ENCODE results near the gene G3BP2. TPM values are rescaled to one million over a fixed set of nuclear protein-coding genes. Genes with fewer than 3 reads are reported as not detected.

The G3BP2 gene
- total and polyA plus RNA-seq, 12 donors: 10.6 to 119 (median 87.1) TPM

DNA sequence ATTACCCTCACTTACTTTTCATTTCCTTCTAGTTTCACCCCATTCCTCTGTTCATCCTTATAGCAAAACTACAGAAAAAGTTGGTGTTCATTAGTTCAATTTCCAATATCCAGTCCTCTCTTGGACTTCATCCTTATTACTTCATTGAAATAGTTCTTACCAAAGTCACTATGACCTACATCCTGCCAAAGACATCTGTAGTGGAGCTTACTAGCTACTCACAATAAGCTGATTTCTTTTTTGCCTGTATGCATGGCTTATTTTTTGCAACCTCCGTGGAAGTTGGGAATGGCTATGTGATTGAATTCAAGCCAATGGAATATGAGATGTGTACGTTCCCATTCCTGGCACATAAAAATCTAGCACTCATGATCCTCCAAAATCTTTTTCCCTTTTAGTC lies 38.3 kb downstream of the G3BP2 start:
- ATAC-seq: no peak
- Histone ChIP-seq H3K9me3 (no peaks in the 10 kb centered on the region), H3K4me3 (no peak overlapping the region), H3K36me3 (no peaks in the 10 kb centered on the region), H3K27me3 (peaks cover 0 to 3% (median 0%) of the 10 kb centered on the region in 7 donors), H3K27ac (no peak overlapping the region), H3K4me1 (peaks cover 0 to 12% (median 8%) of the 10 kb centered on the region in 9 donors)
- WGBS, 2 donors: 73 to 79% methylated on average over 2 of the region's 2 CpGs
- DNase-seq: no peak
- intact Hi-C loops (cut with DNase I): no loop called here
- no peak for TF ChIP-seq CTCF (IDR thresholded peaks at IDR 0.05)

DNA sequence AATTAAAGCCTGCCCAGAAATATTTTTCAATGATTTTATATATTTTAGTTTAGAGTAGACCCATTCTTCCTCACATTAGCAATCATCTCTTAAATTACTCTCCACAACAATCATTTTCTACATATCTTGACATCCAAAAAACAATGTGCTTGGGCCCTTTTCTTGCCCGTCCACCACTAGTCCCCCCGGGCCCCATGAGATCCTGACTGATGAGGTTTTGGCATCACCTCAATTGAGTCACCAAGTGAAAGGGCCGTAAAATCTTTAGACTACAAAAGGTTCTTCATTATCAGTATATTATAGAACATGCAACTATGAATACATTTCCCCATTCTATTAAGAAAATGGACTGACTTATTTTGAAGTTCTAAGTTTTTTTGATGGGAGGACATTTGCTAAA lies 38.9 kb downstream of the G3BP2 start:
- intact Hi-C loops (cut with DNase I): no loop called here
- 84 to 86% methylated on average over 3 of the region's 3 CpGs for WGBS, 2 donors
- Histone ChIP-seq H3K4me1 (peaks cover 0 to 14% (median 10%) of the 10 kb centered on the region in 9 donors), H3K4me3 (no peak overlapping the region), H3K27ac (no peak overlapping the region), H3K9me3 (no peaks in the 10 kb centered on the region), H3K27me3 (peaks cover 0 to 5% (median 0%) of the 10 kb centered on the region in 7 donors), H3K36me3 (no peaks in the 10 kb centered on the region)
- no peak for TF ChIP-seq CTCF (IDR thresholded peaks at IDR 0.05)
- ATAC-seq (no peak), DNase-seq (no peak)

- DNase-seq (no peak), ATAC-seq (no peak)
- H3K4me1 ChIP-seq: peaks cover 0 to 14% (median 10%) of the 10 kb centered on the region in 9 donors
- H3K27me3 ChIP-seq: peaks cover 0 to 7% (median 0%) of the 10 kb centered on the region in 7 donors
- no peaks in the 10 kb centered on the region for H3K36me3 ChIP-seq
- no peak overlapping the region for H3K4me3 ChIP-seq
- intact Hi-C loops (cut with DNase I): no loop called here
- WGBS, 2 donors: 73 to 77% methylated on average over 2 of the region's 2 CpGs
- no peak overlapping the region for H3K27ac ChIP-seq
- no peak for TF ChIP-seq CTCF (IDR thresholded peaks at IDR 0.05)
- H3K9me3 ChIP-seq: no peaks in the 10 kb centered on the region
These were observed 39.4 kb downstream of the G3BP2 start for GRCh38 chr4:75633846-75634245.

GRCh38 chr4:75630937-75631329 lies 42.3 kb downstream of the G3BP2 start:
- no peaks in the 10 kb centered on the region for H3K36me3 ChIP-seq
- peak overlapping the region; percentile 47 to 78 (median 60) for H3K4me3 ChIP-seq
- no peak for TF ChIP-seq CTCF (IDR thresholded peaks at IDR 0.05)
- WGBS, 2 donors: 47 to 55% methylated on average over 9 of the region's 9 CpGs
- intact Hi-C loops (cut with DNase I): no loop called here
- no peaks in the 10 kb centered on the region for H3K9me3 ChIP-seq
- DNase-seq (no peak), ATAC-seq (peak in 4 of 8 donors; percentile 19 to 44 (median 27))
- H3K4me1 ChIP-seq: peaks cover 0 to 14% (median 10%) of the 10 kb centered on the region in 9 donors
- H3K27ac ChIP-seq: no peak overlapping the region
- peaks cover 0 to 7% (median 0%) of the 10 kb centered on the region in 7 donors for H3K27me3 ChIP-seq

All from heart right ventricle (tissue), 16 donors.